Left renal cortex interstitium (tissue), 4 donors: Measurements from ENCODE around the gene FOXK1. TPM values are rescaled to one million over a fixed set of nuclear protein-coding genes. Genes with fewer than 3 reads are reported as not detected.
"Not testable (repeated sequence)": the region's sequence is repeated elsewhere in the genome, so short reads cannot be mapped to it uniquely, and the experiment has no call there.

ENCODE experiments used
- DNase-seq, 4 donors: peaks; one replicate each; pipeline ENCODE4 v3.0.0-alpha.2; 2013; ENCODE audit warnings: low read depth in 4 of 4, low spot score in 2 of 4, missing footprints in 1 of 4
- polyA plus RNA-seq, 4 donors: library from polyadenylated mRNA; unstranded; fragments of 120-200 nt; gene quantifications; one replicate each; pipeline ENCODE4 v1.2.1, GENCODE V29; 2013; ENCODE audit not compliant: insufficient read length in 4 of 4

FOXK1 gene
- polyA plus RNA-seq, 4 donors, result 11.5 to 23.0 (median 16.6) TPM

DNA sequence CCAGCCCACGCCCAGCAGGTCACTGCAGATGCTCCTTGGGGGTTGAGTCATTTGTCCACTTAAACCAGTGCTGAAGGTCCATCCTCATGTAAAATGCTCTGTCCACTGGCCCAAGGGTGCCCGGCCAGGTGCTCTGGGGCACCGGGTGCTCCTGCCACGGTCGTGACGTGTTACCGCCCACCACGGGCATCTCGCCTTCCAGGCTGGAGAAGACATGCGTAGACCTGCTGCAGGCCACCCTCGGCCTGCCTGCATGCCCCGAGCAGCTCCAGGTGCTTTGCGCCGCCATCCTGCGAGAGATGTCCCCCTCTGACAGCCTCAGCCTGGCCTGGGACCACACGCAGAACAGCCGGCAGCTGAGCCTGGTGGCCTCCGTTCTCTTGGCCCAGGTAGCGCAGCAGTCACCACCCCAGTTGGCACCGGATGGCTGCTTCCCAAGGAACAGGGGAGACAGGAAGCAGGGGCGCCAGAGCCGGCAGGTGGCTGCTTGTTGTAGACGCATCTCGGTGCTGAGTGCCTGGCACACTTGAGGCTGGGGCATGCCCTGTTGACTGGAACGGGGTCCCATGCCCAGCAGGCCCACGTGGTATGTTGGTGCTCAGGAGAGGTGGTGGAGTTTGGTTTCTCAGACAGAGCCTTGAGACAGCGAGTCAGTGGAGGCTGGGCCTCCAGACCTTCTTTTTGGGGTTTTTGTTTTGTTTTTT, 99.4 kb downstream of the FOXK1 start:
- DNase-seq, result no peak

DNA sequence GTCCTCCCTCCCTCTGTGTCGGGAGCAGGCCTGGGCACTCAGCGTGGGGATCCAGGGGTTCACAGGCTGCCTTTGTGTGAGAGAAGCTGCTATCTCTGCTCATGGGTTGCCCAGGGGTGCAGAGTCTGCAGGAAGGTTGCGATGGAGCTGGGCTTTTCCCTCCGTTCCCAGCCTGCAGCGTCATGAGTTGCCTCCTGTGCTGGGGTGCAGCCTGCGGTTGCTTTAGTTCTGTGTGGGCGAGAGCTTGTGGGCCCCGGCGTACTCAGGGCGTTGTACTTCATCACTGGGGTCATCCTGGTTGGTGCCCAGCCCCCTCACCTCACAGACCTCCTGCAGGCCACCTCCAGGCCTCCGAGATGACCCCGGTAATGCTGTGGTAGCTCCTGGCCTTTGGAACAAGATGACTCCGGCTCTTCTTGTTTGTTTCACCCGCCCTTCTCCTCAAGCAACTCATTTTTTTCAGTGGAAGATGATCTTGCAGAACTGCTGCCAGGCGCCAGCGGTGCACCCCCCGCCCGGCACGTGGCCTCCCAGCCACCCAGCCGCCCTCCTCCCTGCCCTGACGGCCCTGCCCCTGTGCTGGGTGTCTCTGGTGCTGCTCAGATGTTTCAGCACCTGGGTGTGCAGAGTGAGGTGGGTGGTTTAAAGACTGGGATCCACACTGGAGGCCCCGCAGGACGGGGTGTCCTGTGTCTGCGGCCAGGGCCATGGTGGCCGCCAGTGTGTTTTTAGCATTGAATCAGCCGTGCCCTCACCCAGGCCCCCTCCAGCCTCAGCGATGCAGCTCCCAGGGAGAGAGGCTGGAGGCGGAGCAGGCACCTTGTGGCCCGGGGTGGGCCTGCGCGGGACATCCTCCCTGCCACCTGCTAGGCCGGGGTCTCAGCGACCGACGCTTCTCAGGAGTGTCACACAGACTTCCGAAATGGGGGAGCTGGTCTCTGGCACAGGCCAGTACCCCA, 100.5 kb downstream of the FOXK1 start:
- no peak for DNase-seq

DNA sequence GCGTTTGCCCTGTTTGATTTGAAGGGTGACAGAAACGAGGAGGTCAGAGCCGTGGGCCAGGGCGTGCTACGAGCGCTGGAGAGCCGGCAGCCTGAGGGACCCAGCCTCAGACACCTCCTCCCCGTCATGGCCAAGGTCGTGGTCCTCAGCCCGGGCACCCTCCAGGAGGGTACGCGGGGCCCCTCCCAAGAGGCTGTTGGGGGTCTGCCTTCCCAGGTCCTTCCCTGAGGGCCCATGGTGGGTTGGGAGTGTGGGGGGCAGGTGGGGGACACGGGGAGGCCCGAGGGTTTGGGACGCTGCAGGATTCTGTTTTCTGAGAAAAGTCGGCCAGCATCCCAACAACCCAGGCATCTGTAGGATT, 101.2 kb downstream of the FOXK1 start:
- no peak for DNase-seq

DNA sequence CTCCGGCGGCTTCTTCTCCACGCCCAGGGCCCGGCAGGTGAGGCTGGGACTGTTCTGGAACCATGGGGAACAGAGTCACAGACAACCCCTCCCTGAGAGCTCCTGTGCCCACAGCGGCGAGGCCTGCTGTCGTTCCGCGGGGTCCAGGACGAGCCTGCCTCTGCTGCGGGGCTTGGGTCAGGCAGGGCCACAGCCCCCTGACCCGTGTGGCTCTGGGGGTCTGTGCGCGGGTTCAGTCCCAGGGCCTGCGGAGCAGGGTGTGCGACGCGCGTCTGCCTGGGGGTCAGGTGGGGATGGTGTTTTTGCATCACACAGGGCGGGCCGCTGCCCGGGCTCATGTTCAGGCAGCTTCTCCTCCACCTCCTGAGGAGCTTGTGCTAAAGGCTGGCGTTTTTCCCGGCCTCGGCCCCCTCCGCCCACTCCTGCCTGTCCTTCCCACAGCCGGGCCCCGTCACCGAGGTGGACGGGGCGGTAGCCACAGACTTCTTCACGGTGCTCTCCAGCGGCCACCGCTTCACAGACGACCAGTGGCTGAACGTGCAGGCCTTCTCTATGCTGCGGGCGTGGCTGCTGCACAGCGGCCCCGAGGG, 101.8 kb downstream of the FOXK1 start:
- no peak for DNase-seq

DNA sequence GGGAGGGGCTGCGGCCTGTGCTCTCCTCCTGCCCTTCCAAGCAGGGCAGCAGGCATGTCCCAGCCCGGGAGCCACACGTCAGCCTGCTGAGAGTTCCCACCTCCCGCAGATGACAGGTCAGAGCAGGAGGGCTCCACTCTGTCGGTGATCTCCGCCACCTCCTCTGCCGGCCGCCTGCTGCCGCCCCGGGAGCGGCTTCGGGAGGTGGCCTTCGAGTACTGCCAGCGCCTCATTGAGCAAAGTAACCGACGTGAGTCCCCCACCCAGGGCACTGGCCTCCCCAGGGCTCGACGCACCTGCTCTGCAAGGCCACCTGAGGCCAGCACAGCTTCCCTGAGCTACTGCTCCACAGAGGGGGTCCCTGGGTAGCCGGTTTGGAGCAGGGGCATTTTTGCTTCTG, 102.7 kb downstream of the FOXK1 start:
- no peak for DNase-seq

DNA sequence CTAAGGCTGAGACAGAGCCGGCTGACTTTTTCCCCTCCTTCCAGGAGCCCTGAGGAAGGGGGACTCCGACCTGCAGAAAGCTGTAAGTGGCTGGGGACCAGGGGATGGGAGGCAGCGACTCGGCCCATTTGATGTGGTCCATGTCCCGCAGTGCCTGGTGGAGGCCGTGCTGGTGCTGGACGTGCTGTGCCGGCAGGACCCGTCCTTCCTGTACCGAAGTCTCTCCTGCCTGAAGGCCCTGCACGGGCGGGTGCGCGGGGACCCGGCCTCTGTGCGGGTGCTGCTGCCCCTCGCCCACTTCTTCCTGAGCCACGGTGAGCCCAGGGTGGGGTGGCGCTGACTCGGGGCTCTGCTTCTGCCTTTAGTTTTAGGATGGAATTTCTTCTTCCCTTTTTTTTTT, 103.3 kb downstream of the FOXK1 start:
- no peak for DNase-seq

DNA sequence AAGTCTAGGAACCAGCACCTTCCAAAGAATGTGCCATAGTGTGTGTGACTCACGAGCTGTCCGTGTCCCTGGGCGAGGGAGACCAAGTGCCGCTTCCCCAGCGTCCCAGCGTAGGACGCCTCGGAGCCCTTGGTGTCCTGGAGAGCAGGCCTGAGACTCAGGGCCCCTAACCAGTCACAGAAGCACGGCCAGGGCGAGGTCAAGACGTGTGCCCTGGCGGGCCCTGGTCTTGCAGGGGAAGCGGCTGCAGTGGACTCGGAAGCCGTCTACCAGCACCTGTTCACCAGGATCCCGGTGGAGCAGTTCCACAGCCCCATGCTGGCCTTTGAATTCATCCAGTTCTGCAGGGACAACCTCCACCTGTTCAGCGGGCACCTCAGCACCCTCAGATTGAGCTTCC, 103.9 kb downstream of the FOXK1 start:
- DNase-seq, result no peak

DNA sequence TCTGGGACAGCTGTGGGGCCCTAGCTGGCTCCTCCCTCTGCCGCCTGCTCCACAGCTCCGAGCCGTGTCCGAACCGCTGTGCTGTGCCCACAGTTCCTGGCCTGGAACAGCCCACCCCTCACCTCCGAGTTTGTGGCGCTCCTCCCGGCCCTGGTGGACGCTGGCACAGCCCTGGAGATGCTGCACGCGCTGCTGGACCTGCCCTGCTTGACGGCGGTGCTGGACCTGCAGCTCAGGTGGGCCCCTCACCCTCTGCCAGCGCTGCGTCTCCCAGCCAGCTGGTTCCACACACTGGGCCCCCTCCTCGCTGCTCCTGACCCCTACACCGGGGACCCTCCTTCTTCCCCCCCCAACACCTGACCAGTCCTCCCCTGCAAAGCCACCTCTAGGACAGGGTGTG, 105.4 kb downstream of the FOXK1 start:
- no peak for DNase-seq

DNA sequence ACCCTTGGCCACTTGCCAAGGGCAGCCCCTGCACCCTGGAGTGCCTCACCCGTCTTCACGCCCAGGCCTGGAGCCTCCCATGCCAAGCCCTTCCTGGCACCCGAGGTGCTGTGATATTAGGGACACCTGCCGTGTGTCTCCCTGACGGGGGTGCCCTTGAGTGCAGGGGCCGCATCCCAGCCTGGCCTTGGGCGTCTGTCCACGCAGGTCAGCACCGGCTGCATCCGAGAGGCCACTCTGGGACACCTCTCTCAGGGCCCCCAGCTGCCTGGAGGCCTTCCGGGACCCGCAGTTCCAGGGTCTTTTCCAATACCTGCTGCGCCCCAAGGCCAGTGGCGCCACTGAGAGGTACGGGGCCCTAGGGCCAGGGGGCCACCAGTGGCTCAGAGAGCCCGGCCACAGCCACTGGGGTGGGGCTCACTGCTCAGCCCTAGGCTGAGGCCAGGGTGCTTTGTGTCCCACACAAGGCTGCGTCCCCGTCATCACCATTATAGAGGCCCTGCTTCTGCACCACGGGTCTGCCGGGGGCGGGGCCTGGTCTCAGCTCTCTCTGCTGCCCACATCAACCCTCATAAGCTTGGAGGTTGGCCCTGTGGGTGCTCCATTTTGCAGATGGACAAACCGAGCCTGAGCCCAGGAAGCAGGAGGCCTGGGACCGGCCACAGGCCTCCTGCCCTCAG, 106.0 kb downstream of the FOXK1 start:
- no peak for DNase-seq

DNA sequence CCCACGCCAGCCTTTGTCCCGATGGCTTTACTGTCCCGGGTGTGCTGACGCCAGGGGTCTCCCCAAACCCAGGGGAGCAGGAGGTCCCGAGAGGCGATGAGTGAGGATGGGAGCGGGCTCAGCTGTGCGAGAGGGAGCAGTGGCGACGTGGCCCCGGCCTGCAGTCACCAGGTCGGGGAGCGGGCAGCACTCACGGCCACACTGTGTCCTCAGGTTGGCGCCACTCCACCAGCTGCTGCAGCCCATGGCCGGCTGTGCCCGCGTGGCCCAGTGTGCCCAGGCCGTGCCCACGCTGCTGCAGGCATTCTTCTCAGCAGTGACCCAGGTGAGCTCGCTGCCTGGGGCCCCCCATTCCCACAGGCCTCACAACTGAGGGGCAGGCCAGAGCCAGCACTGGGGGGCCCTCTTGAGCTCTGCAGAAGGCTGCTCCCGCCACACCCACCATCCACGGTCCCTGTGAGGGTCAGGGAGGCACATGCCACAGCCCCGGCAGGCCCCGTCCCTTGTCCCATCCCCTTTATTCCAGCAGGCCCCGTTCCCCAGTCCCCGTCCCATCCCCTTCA, 106.6 kb downstream of the FOXK1 start:
- no peak for DNase-seq

DNA sequence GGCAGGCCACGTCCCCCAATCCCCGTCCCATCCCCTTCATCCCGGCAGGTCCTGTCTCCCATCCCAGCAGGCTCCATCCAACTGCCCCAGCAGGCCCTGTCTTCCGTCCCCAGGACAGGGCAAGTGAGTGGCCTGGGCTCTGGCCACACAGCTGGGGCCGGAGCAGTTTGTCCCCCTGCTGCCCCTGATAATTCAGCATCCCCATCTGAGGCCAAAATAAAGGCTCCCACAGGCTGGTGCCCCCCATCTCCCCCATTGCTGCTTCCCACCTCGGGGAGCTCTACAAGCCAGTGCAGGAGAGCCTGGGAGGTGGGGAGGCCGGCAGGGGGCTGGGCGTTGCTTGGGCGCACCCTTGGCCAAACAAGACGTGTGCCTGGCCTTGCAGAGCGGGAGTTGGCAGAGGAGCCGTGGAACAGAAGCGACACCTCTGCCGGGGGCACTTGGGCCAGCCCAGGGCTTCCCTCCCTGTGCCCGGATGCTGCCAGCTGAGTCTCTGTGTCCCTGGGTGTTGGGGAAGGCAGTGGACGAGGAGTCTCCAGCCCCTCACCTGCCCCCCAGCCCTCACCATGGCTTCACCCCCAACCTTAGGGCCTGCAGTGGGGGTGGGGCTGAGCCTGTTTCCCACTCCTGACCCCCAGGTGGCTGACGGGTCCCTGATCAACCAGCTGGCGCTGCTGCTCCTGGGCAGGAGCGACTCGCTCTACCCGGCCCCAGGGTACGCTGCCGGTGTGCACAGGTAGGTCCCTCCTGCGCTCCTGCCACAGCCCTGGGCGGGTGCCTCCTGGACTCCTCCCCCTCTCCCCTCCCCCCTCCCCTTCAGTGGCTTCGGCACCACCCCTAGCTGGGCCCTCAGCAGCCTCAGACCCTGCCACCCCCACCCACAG, 107.3 kb downstream of the FOXK1 start:
- DNase-seq, result no peak

DNA sequence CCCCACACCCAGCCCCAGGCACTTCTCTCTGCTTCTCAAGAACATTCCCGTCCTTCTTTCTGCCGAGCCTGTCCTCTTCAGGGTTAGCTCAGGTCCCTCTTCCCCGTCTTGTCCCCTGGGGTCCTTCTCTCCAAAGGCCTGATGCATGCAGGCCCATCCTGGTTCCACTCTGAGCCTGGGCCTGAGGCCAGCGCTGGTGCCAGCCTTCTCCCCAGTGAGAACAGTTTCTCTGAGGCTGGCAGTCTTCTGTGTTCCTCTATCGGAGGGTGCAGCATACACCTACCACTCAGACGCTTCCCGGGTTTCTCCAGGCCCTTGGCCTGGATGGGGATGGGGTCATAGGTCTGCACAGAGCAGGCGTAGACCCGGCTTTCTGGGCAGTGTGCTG, 108.0 kb downstream of the FOXK1 start:
- DNase-seq, result no peak

DNA sequence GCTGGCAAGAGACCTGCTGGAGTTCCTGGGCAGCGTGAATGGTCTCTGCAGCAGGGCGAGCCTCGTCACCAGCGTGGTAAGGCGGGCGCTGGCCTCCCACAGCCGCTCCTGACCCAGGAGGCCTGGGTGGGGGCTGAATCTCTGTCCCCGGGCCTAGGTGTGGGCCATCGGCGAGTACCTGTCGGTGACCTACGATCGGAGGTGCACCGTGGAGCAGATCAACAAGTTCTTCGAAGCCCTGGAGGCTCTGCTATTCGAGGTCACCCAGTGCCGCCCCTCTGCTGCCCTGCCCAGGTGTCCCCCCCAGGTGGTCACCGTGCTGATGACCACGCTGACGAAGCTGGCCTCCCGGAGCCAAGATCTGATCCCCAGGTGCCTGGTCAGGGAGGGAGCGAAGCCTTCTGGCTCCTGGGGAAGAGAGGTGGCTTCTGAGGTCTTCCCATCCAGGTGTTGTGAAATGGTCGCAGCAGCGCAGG, 108.5 kb downstream of the FOXK1 start:
- no peak for DNase-seq

DNA sequence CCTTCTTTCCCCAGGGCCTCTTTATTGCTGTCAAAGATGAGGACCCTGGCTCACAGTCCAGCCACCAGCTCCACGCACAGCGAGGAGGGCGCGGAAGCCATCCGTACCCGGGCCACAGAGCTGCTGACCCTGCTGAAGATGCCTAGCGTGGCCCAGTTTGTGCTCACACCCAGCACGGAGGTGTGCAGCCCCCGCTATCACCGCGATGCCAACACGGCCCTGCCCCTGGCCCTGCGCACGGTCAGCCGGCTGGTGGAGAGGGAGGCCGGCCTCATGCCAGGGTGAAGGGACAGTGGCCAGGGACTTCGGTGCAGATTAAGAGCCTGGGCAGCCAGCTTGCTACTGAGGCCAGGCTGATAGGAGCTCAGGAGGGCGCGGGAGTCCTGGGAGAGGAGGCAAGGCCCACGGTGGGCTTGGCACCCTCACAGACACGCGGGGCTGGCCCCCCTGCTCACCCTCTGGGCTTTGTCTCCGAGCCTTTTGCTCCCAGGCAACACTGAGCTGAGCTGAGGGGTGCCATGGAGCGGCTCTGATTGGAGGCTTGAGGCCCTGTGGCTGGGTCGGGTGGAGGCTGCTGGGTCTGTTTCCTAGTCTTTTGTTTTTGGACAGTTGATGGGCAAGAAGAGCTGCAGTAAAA, 109.1 kb downstream of the FOXK1 start:
- DNase-seq, result no peak

DNA sequence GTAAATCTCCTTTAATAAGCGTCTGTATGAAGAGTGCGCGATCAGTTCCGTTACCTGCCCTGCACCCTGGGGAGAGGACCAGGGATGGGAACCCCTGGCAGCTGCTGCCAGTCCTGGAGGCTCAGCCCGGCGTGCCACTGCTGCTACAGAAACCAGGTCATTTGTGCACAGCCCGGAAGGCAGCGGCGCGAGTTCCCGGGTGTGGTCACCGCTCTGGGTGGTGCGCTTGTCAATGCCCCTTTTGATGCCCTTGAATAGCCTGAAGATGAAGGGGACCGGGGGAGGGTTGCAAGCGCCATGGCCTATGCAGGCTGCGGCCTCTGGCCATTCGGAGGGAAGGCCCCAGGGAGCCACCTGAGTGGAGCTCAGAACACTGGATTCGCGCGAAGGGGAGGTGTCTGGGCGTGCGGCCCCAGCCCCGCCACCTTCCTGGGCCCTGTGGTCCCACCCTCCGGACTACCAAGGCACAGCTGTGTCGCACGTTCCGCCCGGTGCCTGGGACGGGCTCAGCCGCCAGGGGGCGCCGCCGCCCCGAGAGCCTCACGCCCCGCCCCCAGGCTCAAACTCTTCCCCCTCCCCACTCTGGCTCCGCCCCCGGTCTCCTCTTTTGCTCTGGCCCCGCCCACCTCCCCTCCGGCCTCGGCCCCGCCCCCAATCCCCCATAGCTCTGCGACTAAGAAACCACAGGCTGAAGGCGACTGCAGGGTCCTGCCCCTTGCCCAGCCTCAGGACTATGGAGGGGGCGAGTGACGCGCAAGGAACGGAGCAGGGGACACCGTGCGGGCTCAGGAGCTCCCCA, 109.8 kb downstream of the FOXK1 start:
- peak in 3 of 4 donors; percentile 41 to 65 (median 41) for DNase-seq

DNA sequence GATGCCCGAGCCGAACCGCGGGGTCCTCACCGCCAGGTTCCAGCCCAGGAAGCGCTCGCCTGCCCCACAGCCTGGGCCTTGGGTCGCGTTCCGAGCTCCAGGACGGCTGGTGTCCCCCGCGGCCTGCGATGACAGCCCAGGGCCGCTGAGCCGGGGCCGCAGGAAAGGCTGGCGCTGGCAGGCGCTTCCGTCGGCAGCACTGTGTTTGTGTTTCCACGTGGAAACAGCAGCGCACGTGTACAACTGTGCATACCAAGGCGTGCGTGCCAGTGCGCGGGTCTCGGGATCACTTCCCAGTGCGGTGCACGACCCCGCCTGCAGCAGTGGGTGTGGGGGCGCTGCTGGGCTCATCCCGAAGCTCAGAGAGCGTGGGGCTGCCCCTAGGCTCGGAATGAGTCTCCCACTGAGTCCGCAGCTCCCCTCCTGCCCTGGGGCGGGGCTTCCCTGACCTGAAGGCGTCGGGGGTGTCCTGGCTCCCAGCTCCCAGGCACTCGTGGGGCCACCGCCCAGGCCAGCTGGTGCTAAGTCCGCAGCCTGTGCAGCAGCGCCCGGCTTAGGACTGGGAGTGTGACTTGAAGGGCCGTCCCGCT, 110.5 kb downstream of the FOXK1 start:
- DNase-seq, result no peak

DNA sequence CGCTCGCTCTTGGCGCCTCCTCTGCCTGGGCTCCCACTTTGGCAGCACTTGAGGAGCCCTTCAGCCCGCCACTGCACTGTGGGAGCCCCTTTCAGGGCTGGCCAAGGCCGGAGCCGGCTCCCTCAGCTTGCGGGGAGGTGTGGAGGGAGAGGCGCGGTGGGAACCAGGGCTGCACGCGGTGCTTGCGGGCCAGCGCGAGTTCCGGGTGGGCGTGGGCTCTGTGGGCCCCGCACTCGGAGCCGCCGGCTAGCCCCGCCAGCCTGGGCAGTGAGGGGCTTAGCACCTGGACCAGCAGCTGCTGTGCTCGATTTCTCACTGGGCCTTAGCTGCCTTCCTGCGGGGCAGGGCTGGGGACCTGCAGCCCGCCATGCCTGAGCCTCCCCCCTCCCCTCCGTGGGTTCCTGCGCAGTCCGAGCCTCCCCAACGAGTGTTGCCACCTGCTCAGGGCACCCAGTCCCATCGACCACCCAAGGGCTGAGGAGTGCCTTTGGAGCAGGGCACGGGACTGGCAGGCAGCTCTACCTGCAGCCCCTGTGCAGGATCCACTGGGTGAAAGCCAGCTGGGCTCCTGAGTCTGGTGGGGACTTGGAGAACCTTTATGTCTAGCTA, 111.4 kb downstream of the FOXK1 start:
- not testable (repeated sequence) for DNase-seq
